MCF 10A (cell line): ENCODE results near the gene CCDC6. TPM values are rescaled to one million over a fixed set of nuclear protein-coding genes. Genes with fewer than 3 reads are reported as not detected.
"Not testable (repeated sequence)": the region's sequence is repeated elsewhere in the genome, so short reads cannot be mapped to it uniquely, and the experiment has no call there.

Experiments
- BruUV-seq: library from RNA; stranded (reverse); fragments of 400-500 nt; replicated peaks from 2 replicates; lab custom pipeline; 2021; lab: Mats Ljungman, UMichigan
- CTCF ChIA-PET: fragments of 300-600 bp; sonication (Branson Sonifier 250); formaldehyde crosslinking; extraction: SDS; loops from one replicate; lab custom pipeline; 2021; ENCODE audit warnings: antibody characterized with exemption, inconsistent platforms; lab: Yijun Ruan, JAX
- POLR2A ChIA-PET: fragments of 300-600, 350-650 bp; sonication (Branson Sonifier 250); formaldehyde crosslinking; extraction: SDS; loops from one replicate; lab custom pipeline; 2020; ENCODE audit warnings: antibody characterized with exemption, inconsistent platforms; lab: Yijun Ruan, JAX
- DNase-seq: peaks from one replicate; pipeline ENCODE4 v3.0.0-alpha.2; 2018; ENCODE audit not compliant: unreplicated experiment
- H3K27ac Mint-ChIP-seq: one replicate; pipeline ENCODE4 v1.8.0; 2022; ENCODE audit warnings: mild to moderate bottlenecking, low read depth, mixed read lengths; ENCODE audit not compliant: unreplicated experiment
- H3K27me3 Mint-ChIP-seq: one replicate; pipeline ENCODE4 v1.8.0; 2022; ENCODE audit warnings: mixed read lengths; ENCODE audit not compliant: insufficient read depth, unreplicated experiment
- H3K36me3 Mint-ChIP-seq: one replicate; pipeline ENCODE4 v1.8.0; 2022; ENCODE audit warnings: mild to moderate bottlenecking, moderate library complexity, mixed read lengths; ENCODE audit not compliant: insufficient read depth, unreplicated experiment
- H3K4me1 Mint-ChIP-seq: one replicate; pipeline ENCODE4 v1.8.0; 2022; ENCODE audit warnings: mixed read lengths; ENCODE audit not compliant: insufficient read depth, unreplicated experiment
- H3K4me3 Mint-ChIP-seq: one replicate; pipeline ENCODE4 v1.8.0; 2022; ENCODE audit warnings: mild to moderate bottlenecking, moderate library complexity, mixed read lengths; ENCODE audit not compliant: unreplicated experiment
- H3K9me3 Mint-ChIP-seq: one replicate; pipeline ENCODE4 v1.8.0; 2022; ENCODE audit warnings: mixed read lengths; ENCODE audit not compliant: unreplicated experiment
- intact Hi-C: fragments of 100-400 bp; cut with micrococcal nuclease; formaldehyde crosslinking; loops from 2 replicates; pipeline ENCODE4 v1.14.1; 2022
- total RNA-seq: library from RNA; stranded (reverse); gene quantifications from 2 replicates; pipeline ENCODE4 v1.2.3, GENCODE V29; 2022
- TF ChIP-seq, protein P1 (sequence below): fragments of 200-600 bp; IDR thresholded peaks from one replicate; pipeline ENCODE4 v1.8.0; 2022; ENCODE audit warnings: antibody characterized with exemption, mild to moderate bottlenecking; ENCODE audit not compliant: unreplicated experiment

CCDC6 gene
- total RNA-seq, 1 experiment from 2014 or later: 66.4 TPM

DNA sequence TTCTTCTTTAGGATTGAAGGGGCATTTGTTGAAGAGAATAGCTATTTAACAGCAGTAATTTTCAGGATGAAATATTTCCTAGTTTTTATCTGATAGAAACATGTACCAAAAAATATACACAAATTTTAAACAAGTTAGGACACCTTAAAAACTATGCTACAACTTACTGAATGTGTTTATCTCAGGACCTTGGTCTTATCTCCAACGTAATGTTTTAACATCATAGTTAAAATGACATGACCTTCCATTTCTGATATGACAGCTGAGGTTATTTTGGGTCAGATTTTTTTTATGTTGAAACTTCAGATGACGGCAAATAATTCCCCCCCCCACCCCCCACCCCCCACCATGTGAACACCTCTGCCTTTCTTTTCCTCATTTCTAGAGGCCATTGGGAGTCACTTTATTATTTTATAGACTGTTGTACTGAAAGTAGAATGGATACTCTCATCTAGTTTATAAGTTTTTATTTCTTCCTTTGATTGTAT lies 161.1 kb downstream of the CCDC6 start:
- H3K4me3 Mint-ChIP-seq: no peak overlapping the region
- DNase-seq: no peak
- no peak overlapping the region for H3K27ac Mint-ChIP-seq
- POLR2A ChIA-PET: no interaction called here
- peaks cover 3% of the 10 kb centered on the region for H3K27me3 Mint-ChIP-seq
- intact Hi-C loops: no loop called here
- no TSS peak for BruUV-seq
- no peaks in the 10 kb centered on the region for H3K9me3 Mint-ChIP-seq
- TF ChIP-seq, protein P1, sequence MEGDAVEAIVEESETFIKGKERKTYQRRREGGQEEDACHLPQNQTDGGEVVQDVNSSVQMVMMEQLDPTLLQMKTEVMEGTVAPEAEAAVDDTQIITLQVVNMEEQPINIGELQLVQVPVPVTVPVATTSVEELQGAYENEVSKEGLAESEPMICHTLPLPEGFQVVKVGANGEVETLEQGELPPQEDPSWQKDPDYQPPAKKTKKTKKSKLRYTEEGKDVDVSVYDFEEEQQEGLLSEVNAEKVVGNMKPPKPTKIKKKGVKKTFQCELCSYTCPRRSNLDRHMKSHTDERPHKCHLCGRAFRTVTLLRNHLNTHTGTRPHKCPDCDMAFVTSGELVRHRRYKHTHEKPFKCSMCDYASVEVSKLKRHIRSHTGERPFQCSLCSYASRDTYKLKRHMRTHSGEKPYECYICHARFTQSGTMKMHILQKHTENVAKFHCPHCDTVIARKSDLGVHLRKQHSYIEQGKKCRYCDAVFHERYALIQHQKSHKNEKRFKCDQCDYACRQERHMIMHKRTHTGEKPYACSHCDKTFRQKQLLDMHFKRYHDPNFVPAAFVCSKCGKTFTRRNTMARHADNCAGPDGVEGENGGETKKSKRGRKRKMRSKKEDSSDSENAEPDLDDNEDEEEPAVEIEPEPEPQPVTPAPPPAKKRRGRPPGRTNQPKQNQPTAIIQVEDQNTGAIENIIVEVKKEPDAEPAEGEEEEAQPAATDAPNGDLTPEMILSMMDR: no peak
- CTCF ChIA-PET: no interaction called here
- no peaks in the 10 kb centered on the region for H3K36me3 Mint-ChIP-seq
- H3K4me1 Mint-ChIP-seq: no peaks in the 10 kb centered on the region

DNA sequence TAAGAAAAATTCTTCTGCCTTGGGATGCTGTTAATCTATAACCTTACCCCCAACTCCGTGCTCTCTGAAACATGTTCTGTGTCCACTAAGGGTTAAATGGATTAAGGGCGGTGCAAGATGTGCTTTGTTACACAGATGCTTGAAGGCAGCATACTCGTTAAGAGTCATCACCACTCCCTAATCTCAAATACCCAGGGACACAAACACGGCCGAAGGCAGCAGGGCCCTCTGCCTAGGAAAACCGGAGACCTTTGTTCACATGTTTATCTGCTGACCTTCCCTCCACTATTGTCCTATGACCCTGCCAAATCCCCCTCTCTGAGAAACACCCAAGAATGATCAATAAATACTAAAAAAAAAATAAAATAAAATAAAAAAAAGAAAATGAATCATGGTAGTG lies 161.6 kb downstream of the CCDC6 start:
- CTCF ChIA-PET: not testable (repeated sequence)

DNA sequence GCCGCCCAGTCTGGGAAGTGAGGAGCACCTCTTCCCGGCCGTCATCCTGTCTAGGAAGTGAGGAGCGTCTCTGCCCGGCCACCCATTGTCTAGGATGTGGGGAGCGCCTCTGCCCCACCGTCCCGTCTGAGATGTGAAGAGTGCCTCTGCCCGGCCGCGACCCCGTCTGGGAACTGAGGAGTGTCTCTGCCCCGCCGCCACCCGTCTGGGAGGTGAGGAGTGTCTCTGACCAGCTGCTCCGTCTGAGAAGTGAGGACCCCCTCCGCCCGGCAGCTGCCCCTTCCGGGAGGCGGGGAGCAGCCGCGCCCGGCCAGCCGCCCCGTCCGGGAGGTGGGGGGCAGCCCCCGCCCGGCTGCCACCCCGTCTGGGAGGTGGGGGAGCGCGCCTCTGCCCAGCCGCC lies 162.2 kb downstream of the CCDC6 start:
- H3K27ac Mint-ChIP-seq, POLR2A ChIA-PET, H3K9me3 Mint-ChIP-seq, CTCF ChIA-PET, H3K4me3 Mint-ChIP-seq, H3K36me3 Mint-ChIP-seq, intact Hi-C loops, H3K27me3 Mint-ChIP-seq, H3K4me1 Mint-ChIP-seq, DNase-seq, BruUV-seq: not testable (repeated sequence)

More for the DNA sequence above, 161.6 kb downstream of the CCDC6 start:
- H3K27ac Mint-ChIP-seq, H3K4me3 Mint-ChIP-seq, intact Hi-C loops, POLR2A ChIA-PET, H3K9me3 Mint-ChIP-seq, H3K36me3 Mint-ChIP-seq, DNase-seq, H3K4me1 Mint-ChIP-seq, BruUV-seq, H3K27me3 Mint-ChIP-seq: not testable (repeated sequence)

DNA sequence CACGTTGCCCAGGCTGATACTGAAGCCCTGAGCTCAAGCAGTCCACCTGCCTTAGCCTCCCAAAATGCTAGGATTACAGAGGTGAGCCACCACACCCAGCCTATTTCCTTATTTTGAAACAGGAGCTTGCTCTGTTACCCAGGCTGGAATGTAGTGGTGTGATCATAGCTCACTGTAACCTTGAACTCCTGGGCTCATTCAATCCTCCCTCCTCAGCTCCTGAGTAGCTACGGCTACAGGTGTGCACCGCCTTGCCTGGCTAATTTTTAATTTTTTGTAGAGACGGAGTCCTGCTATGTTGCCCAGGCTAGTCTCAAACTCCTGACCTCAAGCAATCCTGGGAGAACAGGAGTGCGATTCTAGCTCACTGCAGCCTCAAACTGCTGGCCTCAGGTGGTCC lies 164.8 kb downstream of the CCDC6 start:
- intact Hi-C loops: no loop called here
- Mint-ChIP-seq H3K4me3 (no peak overlapping the region), H3K9me3 (no peaks in the 10 kb centered on the region), H3K36me3 (no peaks in the 10 kb centered on the region), H3K27me3 (peaks cover 10% of the 10 kb centered on the region), H3K4me1 (no peaks in the 10 kb centered on the region), H3K27ac (no peak overlapping the region)
- ChIA-PET CTCF (interaction anchor here (0.6 kb wide), 1 partner anchor 36 kb away, joined by 5 read pairs; no protein-coding TSS in a partner anchor), POLR2A (no interaction called here)
- no peak for DNase-seq
- TF ChIP-seq, protein P1: no peak
- no TSS peak for BruUV-seq

DNA sequence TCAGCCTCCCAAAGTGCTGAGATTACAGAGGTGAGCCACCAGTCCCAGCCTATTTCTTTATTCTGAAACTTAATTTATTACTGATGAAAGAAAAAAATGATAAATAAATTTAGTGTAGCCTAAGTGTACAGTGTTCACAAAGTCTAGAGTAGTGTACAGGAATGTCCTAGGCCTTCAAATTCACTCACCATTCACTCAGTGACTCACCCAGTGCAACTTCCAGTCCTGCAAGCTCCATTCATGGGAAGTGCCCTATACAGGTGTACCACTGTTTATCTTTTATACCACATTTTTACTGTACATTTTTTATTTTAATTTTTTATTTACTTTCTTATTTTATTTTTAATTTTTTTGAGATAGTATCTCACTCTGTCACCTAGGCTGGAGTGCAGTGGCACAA lies 165.3 kb downstream of the CCDC6 start:
- Mint-ChIP-seq H3K27me3 (peaks cover 10% of the 10 kb centered on the region), H3K36me3 (no peaks in the 10 kb centered on the region), H3K4me1 (no peaks in the 10 kb centered on the region), H3K4me3 (no peak overlapping the region), H3K9me3 (no peaks in the 10 kb centered on the region), H3K27ac (no peak overlapping the region)
- ChIA-PET POLR2A (no interaction called here), CTCF (no interaction called here)
- intact Hi-C loops: no loop called here
- BruUV-seq: no TSS peak
- TF ChIP-seq, protein P1: no peak
- DNase-seq: no peak

Other genes starting within 250 kb of the CCDC6 start
- gene SLC16A9, start 196.7 kb downstream of the CCDC6 start, total RNA-seq: 0.54 and 0.84 TPM in 2 replicates
- not detected in 2 replicates for gene MRLN, start 153.1 kb downstream of the CCDC6 start, total RNA-seq